Upper lobe of right lung (tissue), 1 donor: ENCODE data around the gene AKIRIN2. TPM values are rescaled to one million over a fixed set of nuclear protein-coding genes. Genes with fewer than 3 reads are reported as not detected.

ENCODE experiments used
- ATAC-seq: fragments of 200-7000 bp; cut with Tn5 transposase; one replicate; pipeline ENCODE4 v1.9.1; 2020; ENCODE audit warnings: mild to moderate bottlenecking, moderate library complexity
- DNase-seq: peaks from one replicate; pipeline ENCODE4 v3.0.0-alpha.2; 2020
- H3K27ac ChIP-seq: fragments of 200-600 bp; one replicate; pipeline ENCODE4 v1.8.0; 2022
- H3K27me3 ChIP-seq: fragments of 200-600 bp; one replicate; pipeline ENCODE4 v1.8.0; 2022; ENCODE audit warnings: mild to moderate bottlenecking
- H3K36me3 ChIP-seq: fragments of 200-600 bp; one replicate; pipeline ENCODE4 v1.8.0; 2022
- H3K4me1 ChIP-seq: fragments of 200-600 bp; one replicate; pipeline ENCODE4 v1.8.0; 2022
- H3K4me3 ChIP-seq: fragments of 200-600 bp; one replicate; pipeline ENCODE4 v1.8.0; 2022; ENCODE audit warnings: mild to moderate bottlenecking
- H3K9me3 ChIP-seq: fragments of 200-600 bp; one replicate; pipeline ENCODE4 v1.8.0; 2022
- intact Hi-C: fragments of 100-400 bp; cut with DNase I; formaldehyde crosslinking; loops from one replicate; pipeline ENCODE4 v1.11.0; 2022
- total RNA-seq: library from RNA; stranded (reverse); fragmentation: NEBNext Ultra II Directional; extraction: Animal tissue kit (Norgen Biotek cat#: 25700); gene quantifications from one replicate; pipeline ENCODE4 v1.2.1, GENCODE V29; 2021
- TF ChIP-seq, protein P1 (sequence below): fragments of 200-600 bp; IDR thresholded peaks from one replicate; pipeline ENCODE4 v1.8.0; 2022; ENCODE audit warnings: antibody characterized with exemption
- donor health status: DM: no; HTN: yes; CAD: no; lungs with severe emphysema.

Gene AKIRIN2
- total RNA-seq, 1 donor from 2014 or later, result 56.6 TPM

- H3K4me3 ChIP-seq, result no peak overlapping the region
- intact Hi-C loops, result no loop called here
- no peaks in the 10 kb centered on the region for H3K9me3 ChIP-seq
- no peak overlapping the region for H3K27ac ChIP-seq
- no peaks in the 10 kb centered on the region for H3K4me1 ChIP-seq
- no peak for ATAC-seq
- peaks cover 12% of the 10 kb centered on the region for H3K36me3 ChIP-seq
- no peak for DNase-seq
- TF ChIP-seq, protein P1, sequence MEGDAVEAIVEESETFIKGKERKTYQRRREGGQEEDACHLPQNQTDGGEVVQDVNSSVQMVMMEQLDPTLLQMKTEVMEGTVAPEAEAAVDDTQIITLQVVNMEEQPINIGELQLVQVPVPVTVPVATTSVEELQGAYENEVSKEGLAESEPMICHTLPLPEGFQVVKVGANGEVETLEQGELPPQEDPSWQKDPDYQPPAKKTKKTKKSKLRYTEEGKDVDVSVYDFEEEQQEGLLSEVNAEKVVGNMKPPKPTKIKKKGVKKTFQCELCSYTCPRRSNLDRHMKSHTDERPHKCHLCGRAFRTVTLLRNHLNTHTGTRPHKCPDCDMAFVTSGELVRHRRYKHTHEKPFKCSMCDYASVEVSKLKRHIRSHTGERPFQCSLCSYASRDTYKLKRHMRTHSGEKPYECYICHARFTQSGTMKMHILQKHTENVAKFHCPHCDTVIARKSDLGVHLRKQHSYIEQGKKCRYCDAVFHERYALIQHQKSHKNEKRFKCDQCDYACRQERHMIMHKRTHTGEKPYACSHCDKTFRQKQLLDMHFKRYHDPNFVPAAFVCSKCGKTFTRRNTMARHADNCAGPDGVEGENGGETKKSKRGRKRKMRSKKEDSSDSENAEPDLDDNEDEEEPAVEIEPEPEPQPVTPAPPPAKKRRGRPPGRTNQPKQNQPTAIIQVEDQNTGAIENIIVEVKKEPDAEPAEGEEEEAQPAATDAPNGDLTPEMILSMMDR, result no peak
- H3K27me3 ChIP-seq, result no peaks in the 10 kb centered on the region
Observed at GRCh38 chr6:87658516-87658915, 43.5 kb downstream of the AKIRIN2 start.

GRCh38 chr6:87656857-87657256 is 45.2 kb downstream of the AKIRIN2 start:
- Histone ChIP-seq H3K27ac (no peak overlapping the region), H3K4me1 (no peaks in the 10 kb centered on the region), H3K9me3 (no peaks in the 10 kb centered on the region), H3K27me3 (no peaks in the 10 kb centered on the region), H3K4me3 (no peak overlapping the region), H3K36me3 (peaks cover 6% of the 10 kb centered on the region)
- intact Hi-C loops, result no loop called here
- DNase-seq (no peak), ATAC-seq (no peak)
- TF ChIP-seq, protein P1, result no peak

DNA sequence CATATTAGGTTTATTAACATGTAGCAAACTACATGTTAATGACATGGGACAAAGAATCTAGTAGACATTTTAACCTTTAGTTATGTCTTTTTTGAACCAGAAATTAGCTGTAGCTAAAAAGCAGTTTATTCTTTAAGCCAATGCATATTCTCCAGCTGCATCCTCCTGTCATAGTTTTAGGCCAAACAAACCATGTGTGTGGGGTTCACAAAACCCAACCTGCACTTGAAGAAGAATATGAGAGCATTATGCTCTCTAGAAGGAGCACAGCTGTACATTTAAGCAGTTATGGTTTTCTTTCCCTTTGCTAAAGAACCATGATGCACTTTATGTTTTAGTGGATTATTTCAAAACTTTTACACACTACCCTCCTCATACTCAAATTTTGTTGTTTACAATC is 46.2 kb downstream of the AKIRIN2 start:
- no peaks in the 10 kb centered on the region for H3K27me3 ChIP-seq
- no peaks in the 10 kb centered on the region for H3K9me3 ChIP-seq
- ATAC-seq (no peak), DNase-seq (no peak)
- intact Hi-C loops, result no loop called here
- TF ChIP-seq, protein P1, result no peak
- no peak overlapping the region for H3K27ac ChIP-seq
- no peaks in the 10 kb centered on the region for H3K4me1 ChIP-seq
- peaks cover 6% of the 10 kb centered on the region for H3K36me3 ChIP-seq
- no peak overlapping the region for H3K4me3 ChIP-seq

- Histone ChIP-seq H3K27ac (no peak overlapping the region), H3K4me1 (no peaks in the 10 kb centered on the region), H3K9me3 (no peaks in the 10 kb centered on the region), H3K27me3 (no peaks in the 10 kb centered on the region), H3K4me3 (no peak overlapping the region), H3K36me3 (peaks cover 6% of the 10 kb centered on the region)
- TF ChIP-seq, protein P1, result no peak
- ATAC-seq (no peak), DNase-seq (no peak)
- intact Hi-C loops, result no loop called here
Observed at GRCh38 chr6:87654875-87655454, 47.1 kb downstream of the AKIRIN2 start.

GRCh38 chr6:87654122-87654521 is 47.9 kb downstream of the AKIRIN2 start:
- H3K27me3 ChIP-seq, result no peaks in the 10 kb centered on the region
- ATAC-seq, result no peak
- no peak overlapping the region for H3K27ac ChIP-seq
- peaks cover 6% of the 10 kb centered on the region for H3K36me3 ChIP-seq
- intact Hi-C loops, result no loop called here
- no peaks in the 10 kb centered on the region for H3K4me1 ChIP-seq
- no peaks in the 10 kb centered on the region for H3K9me3 ChIP-seq
- TF ChIP-seq, protein P1, result no peak
- no peak for DNase-seq
- no peak overlapping the region for H3K4me3 ChIP-seq
